CD4-positive, alpha-beta T cell treated with Interleukin-10 for 1 hour (primary cell): ENCODE measurements around the gene ZNF556.

Source experiments
- DNase-seq: peaks from one replicate; pipeline ENCODE4 v3.0.0-alpha.2; 2020

ZNF556 gene

DNA sequence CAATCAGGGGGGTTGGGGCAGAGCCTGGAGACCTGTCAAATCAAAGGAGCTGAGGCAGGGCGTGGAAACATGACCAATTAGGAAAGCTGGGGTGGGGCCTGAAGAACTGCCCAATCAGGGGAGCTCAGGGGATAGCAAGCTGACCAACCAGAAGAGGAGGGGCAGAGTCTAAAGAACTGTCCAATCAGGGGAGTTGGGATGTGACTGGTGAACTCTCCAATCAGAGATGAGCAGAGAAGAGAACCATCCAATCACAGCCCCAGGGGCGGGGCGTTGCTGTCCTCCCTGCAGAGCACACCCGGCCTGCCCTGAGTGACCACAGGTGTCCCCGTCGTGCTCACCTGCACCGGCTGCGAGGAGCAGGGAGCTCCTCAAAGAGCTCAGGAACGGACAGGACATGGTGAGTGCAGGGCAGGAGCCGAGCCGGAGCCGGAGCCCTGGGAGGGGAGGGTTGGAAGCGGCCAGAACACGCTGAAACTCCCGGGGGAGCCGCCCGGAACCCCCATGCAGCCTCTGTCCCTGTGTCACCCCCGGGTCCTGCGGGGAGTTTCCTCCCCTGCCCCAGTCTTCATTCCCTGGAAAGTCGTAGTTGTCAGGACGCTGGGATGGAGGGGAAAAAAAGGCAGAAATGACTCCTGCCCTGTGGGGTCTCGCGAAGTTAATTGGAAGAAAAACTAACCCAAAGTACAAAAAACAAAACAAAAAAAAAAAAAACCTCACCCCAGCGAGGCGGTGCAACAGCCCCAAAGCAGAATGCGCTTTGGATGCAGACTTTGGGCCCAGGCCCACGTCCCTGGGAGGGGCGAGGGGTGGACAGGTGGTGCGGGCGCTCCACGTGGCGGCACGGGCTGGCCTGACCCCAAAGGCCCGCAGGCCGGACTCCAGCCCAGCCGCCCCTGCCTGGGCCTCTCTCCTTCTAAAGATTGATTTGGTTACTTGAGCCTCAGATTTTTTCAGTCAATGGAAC, at the start of gene ZNF556:
ZNF556 (plus strand) TSS at position 311 of the 967 bp plus-strand sequence; CDS start at position 398, 87 bp downstream.
- no peak for DNase-seq

- peak; percentile 97 for DNase-seq
Measured at GRCh38 chr19:2819540-2820111, 47.5 kb upstream of the ZNF556 start, which contains the start of gene ZNF554. Gene ZNF554, plus strand, starts transcription at chr19:2819868. Its CDS starts 204 bp downstream, at chr19:2820072.

- no peak for DNase-seq
Measured at GRCh38 chr19:2820112-2820702, 46.9 kb upstream of the ZNF556 start.

- no peak for DNase-seq
Measured at GRCh38 chr19:2822846-2823245, 44.3 kb upstream of the ZNF556 start.

- DNase-seq: no peak
Measured at GRCh38 chr19:2823646-2824045, 43.5 kb upstream of the ZNF556 start.

DNA sequence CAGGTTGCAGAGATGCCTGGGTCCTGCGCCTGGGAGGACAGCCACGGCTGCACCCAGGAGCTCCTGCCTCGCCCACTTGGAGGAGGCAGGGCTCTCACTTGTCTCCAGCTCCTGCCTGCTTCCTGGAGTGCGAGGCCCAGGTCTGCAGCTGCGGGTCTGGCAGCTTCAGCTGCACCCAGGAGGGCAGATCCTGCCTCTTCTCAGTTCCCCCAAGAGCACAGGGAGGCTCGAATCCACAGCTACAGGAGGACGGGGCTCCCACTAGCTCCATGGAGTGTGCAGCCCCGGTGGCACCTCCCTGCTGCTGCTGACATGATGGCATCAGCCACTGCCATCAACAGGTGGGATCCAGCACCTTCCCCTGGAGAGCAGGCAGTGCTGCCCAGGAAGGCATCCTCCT, 43.0 kb upstream of the ZNF556 start:
- no peak for DNase-seq

DNA sequence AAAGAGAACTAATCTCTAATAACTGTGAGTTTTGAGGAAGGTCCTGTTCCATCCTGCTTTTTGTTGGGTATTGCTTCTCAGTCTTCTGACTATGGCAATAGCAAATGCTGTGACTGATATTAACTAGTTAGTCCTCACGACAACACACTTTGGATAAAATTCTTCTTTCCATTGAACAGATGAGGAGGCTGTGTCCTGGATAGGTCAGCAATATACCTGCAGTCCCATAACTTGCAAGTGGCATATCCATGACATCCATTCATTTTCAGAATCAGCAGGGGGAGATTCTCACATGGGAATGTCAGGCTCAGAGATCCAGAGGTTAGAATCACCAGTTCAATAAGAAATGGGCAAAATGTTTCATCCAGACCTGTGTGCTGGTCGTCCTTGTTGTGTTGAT, 40.1 kb upstream of the ZNF556 start:
- no peak for DNase-seq

DNA sequence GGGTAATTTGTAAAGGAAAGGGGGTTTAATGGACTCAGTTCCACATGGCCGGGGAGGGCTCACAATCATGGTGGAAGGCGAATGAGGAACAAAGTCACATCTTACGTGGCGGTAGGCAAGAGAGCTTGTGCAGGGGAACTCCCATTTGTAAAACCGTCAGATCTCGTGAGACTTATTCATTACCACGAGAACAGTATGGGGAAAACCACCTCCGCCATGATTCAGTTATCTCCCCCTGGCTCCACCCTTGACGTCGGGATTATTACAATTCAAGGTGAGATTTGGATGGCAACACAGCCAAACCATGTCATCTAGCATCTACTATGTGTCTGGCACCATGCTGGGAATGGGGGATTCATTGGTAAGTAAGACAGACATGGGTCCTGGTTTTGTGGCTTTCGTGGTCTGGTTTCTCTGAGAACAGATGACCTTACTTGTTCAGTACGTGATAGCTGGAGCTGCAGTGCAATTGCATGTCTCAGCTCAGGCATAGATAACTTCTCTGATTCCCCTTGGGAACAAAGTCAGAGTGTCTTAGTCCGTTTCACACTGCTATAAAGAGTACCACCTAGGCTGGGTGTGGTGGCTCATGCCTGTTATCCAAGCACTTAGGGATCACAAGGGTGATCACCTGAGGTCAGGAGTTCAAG, 39.2 kb upstream of the ZNF556 start:
- DNase-seq: no peak

GRCh38 chr19:2834294-2834871, 32.8 kb upstream of the ZNF556 start:
- no peak for DNase-seq

DNA sequence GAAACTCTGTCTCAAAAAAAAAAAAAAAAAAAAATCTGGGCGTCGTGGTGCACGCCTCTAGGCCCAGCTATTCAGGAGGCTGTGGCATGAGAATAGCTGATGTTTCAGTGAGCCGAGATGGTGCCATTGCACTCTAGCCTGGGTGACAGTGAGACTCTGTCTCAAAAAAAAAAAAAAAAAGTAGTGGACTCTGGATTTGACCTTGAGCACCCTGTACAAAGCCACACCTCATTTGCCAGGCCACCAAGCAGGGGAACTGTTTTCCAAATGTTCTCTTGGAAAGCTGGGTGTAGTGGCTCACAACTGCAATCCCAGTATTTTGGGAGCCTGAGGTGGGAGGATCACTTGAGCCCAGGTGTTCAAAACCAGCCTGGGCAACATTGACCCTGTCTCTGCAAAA, 29.7 kb upstream of the ZNF556 start:
- DNase-seq: no peak

DNA sequence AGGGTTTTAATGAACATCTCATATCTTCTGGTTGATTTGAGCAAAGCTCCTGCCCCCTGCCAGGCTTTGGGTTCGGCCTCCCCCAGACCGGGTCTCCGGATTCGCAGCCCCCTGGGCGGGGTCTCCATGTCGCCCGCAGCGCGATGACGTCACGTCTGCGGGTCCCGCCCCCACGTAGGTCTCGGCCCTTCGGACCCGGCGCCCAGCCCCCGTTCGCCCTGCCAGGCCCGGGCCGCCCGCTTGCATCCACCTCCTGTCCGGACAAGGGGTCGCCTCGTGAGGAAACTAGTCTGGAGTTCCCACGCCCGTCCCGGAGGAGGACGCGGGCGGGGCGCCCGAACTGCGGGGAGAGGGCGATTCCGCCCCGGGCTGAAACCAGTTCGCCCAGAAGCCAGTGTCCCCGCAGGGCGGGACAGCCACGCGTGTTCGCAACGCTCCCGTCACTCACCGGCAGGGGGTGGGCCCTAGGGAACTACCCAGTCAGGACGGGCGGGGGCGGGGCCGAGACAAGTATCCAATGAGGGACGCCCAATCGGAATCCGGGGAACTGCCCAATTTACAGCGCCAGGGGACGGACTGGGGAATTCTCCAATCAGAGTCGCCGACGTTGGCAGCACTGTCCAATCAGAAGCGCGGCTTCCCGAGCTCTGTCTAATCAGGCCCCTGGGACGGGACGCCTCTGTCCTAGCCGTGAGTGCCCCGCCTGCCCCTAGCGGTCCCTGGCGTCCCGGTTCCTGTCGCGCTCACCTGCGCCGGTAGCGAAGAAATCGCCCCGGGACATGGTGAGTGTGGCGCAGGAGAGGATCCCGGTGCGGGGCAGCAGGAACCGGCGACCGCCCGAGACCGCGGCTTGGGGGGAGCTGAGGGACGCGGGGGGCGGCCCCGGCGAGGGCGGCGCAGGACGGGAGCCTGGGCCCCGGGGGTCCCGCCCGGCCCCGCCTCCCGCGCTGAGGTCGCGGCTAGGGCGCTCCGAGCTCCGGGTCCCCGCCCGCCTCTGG, 26.0 kb upstream of the ZNF556 start, which contains the start of gene ZNF555:
ZNF555 (plus strand) TSS at position 682 of the 998 bp plus-strand sequence; CDS start at position 780, 98 bp downstream.
- DNase-seq: peak; percentile 99

DNA sequence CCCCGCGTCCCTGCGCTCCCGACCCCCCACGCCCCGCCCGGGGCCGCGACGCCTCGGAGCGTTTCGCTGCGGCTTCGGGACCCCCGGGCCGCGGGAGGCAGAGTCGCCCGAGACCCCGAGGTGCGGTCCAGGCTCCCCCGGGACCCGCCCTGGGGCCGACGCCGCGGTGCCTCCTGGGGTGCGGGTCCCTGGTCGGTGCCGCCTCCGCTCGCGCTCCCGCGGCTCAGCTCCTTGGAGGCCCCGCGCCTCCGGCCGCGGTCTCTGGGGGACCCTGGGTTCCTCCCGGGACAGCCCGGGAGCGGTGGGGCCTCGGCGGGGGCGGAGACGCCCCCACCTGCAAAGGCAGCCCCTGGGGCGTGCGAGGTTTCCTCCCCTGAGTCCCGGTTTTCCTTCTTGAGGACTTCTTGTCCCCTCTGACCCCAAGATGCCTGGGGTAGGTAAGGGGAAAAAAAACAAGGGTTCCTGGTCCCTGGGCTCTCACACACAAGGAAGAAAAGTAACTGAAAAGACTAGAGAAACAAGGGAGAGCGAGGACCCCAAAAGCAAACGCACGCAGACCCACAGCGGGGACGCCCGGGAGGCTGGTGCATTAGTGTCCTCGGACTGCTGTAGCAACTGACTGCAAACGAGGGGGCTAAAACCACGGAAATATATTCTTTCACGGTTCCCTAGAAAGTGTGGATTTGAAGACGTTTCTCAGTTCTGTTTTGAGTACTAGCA, 25.1 kb upstream of the ZNF556 start:
- no peak for DNase-seq

DNA sequence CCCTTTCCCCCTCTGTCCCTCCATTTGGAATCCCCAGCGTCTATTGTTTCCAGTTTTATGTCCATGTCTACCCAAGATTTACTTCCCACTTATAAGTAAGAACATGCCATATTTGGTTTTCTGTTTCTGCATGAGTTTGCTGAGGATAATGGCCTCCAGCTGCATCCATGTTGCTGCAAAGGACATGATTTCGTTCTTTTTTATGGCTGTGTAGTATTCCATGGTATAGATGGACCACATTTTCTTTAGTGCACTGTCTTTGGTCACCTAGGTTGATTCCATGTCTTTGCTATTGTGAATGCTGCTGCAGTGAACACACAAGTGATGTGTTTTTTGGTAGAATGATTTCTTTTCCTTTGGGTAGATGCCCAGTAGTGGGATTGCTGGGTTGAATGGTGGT, 22.0 kb upstream of the ZNF556 start:
- DNase-seq: no peak

DNA sequence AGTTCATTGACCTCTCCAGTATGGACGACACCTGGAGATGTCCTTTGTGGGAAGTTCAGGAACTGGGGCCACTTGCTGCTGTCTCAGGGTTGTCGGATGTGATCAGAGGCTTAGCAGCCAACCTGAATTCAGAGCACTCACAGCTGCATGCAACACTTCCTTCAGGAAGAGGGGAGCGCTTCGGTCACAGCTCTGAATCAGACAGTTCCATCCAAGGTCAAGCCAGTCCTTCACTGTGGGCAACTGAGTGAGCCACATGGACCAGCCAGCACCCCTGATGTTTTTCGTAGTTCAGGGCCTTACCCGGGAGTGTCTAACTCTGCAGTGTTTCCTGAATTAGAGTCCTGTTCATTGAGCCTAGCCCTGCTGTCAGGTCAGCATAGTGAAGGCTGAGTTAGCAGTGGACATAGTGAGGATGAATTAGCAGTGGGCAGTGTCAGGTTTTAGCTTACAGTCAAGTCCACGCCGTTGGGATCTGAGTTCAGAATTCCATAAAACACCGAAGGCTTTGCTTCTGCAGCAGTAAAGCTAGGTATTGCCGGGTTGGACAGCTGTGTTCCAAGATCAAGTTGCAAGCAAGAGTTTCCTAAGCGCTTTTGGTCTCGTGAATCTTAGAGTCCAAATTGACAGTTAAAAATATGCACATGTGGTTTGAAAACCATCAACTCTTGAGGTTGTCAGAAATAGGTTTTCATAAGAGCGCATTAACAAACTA, 20.8 kb upstream of the ZNF556 start:
- DNase-seq: no peak

DNA sequence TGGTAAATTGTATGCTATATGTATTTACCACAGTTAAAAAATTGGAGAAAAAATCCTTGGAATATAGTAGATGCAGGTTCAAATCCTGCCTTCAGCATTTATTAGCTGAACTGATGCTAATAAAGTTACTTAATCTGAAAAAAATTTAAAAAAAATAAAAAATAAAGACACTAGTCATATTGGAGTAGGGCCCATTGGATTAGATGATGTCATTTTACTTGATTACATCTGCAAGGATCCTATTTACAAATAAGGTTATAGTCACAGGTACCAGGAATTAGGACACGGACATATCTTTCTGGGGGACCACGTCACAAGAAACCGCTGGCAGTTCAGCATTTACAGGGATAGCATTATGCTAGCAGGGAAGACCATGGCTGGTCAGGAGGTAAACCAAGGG, 19.6 kb upstream of the ZNF556 start:
- DNase-seq: no peak

DNA sequence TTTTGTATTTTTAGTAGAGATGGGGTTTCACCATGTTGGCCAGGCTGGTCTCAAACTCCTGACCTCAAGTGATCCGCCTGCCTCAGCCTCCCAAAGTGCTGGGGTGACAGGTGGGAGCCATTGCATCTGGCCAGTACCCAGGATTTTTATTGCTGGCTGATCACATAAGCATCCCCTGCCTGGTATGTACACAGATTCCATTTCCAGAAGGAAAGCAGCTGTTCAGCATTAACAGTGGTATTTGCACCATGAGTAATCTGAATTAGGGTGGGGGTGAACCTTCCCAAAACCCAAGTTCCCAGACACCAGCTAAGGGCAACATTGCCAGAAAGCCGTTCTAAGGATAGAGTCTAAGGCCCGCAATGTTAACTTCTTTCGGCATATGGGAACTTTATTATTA, 18.5 kb upstream of the ZNF556 start:
- DNase-seq: no peak

DNA sequence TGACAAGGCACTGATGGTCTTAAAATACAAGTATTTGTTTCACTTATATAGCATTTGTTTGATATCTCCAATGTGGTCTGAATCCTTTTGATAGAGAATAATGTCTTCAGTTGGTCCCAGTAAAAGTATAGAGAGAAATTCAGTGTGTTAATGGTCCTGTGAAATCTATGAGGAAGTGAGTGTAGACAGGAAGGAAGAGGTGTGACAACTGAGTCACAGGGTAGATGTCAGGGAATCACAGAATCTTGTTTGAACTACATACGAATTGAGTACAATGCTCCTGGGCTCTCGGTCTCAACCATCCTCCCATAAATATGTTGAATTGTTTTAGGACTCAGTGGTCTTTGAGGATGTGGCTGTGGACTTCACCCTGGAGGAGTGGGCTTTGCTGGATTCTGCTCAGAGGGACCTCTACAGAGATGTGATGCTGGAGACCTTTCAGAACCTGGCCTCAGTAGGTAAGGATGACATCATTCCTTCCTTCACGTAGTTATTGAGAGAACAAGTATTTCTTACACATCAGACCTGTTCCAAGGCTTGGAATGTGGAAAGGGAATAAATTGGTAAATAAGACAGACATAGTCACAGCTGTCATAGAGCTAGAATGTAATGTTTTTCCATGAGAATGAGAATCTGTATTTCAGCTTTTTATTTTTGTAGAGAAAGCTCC, 16.7 kb upstream of the ZNF556 start:
- DNase-seq: no peak

GRCh38 chr19:2852598-2852997, 14.5 kb upstream of the ZNF556 start:
- no peak for DNase-seq

DNA sequence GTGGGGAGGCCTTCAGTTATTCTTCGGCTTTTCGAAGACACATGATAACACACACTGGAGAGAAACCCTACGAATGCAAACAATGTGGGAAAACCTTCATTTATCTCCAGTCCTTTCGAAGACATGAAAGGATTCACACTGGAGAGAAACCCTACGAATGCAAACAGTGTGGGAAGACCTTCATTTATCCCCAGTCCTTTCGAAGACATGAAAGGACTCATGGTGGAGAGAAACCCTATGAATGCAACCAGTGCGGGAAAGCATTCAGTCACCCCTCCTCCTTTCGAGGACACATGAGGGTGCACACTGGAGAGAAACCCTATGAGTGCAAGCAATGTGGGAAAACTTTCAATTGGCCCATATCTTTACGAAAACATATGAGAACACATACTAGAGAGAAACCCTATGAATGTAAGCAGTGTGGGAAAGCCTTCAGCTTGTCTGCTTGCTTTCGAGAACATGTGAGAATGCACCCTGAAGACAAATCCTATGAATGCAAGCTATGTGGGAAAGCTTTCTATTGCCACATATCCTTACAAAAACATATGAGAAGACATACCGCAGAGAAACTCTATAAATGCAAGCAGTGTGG, 14.0 kb upstream of the ZNF556 start:
- DNase-seq: no peak
